HG03521 (cell line): ENCODE measurements around the gene TBC1D22A.

ENCODE experiments used
- ATAC-seq: cut with Tn5 transposase; IDR thresholded peaks from one replicate; pipeline ENCODE4 v1.9.1; 2021; ENCODE audit warnings: mild to moderate bottlenecking, moderate library complexity; ENCODE audit not compliant: unreplicated experiment

Gene TBC1D22A

GRCh38 chr22:46946383-46946962, 184.0 kb downstream of the TBC1D22A start:
- no peak for ATAC-seq

GRCh38 chr22:46947516-46948257, 185.2 kb downstream of the TBC1D22A start:
- no peak for ATAC-seq

DNA sequence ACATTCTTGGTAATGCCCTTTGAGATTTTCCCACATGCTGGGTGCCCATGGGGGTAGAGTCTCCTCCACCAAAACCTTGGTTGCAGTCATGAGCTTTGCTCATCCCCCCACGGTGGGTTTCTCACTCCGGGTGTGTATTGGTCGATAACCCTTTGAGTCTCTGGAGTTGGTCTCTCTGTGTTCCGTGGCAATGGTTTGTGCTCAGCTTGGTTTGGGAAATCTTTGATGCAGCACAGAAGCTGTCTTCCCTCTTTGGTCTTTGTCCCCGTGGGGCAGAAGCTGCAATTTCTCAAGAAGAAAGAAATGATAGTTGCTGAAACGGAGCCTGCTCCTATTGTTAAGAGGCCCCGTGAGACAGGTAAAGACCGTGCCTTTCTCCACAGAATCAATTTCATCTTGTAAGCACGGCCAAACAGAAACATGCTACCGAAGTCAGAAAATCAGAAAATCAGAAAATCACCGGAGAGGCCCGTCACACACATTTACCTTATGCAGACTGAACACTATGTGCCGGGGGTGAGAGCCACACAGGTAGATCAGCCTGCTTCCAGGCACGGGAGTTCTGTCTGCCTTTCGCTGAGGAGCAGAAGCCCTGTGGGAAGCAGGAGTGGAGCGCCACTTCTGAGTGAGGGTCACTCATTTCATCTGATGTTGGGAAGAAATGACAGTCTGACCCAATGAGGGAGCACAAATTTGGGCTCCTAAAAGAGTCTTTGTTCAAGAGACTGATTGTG, 186.1 kb downstream of the TBC1D22A start:
- ATAC-seq: no peak

DNA sequence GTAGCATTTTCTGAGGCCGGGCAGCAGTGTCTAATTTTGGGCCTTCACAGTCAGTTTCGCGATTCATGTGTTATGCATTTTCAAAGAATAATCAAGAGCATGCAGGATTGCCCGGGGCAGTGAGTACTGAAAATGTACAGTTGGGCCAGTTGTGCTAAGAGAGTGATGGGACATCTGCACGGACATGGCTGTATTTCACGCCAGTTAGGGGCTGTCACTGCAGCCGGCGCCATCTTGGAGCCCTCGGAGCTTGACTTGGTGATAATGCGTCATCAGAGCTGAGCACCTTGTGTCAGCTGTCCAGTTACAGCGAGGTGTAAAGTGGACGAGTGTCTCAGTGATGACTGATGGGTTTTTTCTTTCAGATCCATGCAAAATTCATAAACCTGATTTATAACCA, 188.9 kb downstream of the TBC1D22A start:
- no peak for ATAC-seq

DNA sequence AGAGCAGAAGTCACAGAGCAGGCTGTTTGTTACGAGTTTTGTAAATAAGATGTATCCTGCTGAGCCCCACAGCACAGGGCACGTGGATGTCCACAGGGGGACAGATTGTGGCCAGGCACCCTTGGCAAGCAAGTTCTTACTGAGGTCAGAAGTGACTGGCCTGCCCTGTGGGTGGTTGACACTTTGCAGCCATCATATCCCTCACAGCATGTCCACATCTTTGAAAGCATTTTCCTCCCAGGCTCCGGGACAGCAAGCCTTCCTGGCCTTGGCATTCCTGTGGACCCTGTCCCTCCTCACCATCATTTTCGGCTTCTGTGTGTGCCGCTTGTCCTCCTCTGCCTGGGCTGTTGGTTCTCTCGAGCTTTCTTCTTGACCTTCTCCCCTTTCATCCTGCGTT, 189.5 kb downstream of the TBC1D22A start:
- no peak for ATAC-seq

DNA sequence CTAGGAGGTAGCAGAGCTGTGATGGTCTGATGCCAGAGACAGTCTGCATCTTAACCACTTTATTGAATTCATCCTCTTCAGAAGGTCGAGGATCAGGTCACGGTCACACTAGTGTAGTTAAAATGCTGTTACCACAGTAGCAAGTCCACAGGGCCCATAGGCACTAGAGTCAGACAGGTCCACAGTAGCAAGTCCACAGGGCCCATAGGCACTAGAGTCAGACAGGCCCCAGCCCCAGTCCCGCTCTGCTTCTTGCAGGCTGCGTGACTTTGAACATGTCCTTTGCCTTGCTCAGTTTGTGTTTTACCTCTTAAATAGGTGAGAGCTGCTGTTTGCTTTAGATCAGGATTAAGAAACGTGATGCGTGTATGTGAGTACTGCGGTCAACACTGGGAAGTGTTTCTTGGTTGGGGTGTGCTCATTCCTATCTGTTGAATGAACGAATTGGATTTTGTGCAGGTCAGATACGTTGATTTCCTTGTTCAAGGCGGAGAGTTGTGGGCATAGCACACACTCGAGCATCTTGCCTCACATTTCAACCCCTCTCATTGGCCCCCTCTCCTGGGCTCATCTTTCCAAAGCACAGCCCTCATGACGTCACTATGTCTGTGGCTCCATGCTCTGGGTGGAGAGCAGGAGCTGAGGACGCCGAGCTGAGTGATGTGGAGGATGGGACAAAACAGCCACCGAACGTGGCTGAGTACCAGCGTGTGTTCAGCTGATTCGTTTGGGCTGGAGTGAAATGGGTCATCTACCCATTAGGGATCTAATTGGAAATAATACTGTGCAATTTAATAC, 191.7 kb downstream of the TBC1D22A start:
- no peak for ATAC-seq

GRCh38 chr22:46954781-46955180, 192.3 kb downstream of the TBC1D22A start:
- ATAC-seq: no peak

- no peak for ATAC-seq
These were observed 194.2 kb downstream of the TBC1D22A start for GRCh38 chr22:46956498-46957215.

DNA sequence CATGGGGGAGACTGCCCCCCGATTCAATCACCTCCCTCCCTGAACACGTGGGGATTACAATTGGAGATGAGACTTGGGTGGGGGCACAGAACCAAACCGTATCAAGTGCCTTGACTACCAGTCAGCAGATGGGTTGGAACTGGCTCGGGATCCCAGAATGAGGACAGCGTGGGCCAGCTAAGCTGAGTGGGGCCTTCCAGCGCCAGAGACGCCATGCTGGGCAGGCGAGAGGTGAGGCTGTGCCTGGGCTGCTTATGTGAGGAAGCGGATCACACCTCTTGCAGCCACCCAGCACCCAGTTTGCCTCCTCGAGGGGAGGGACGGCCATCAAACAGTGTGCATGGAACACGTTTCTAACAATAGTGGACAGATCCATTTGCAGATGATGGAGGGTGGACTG, 195.1 kb downstream of the TBC1D22A start:
- no peak for ATAC-seq

- ATAC-seq: no peak
These were observed 195.7 kb downstream of the TBC1D22A start for GRCh38 chr22:46958191-46958590.

- ATAC-seq: no peak
These were observed 196.2 kb downstream of the TBC1D22A start for GRCh38 chr22:46958658-46959057.

DNA sequence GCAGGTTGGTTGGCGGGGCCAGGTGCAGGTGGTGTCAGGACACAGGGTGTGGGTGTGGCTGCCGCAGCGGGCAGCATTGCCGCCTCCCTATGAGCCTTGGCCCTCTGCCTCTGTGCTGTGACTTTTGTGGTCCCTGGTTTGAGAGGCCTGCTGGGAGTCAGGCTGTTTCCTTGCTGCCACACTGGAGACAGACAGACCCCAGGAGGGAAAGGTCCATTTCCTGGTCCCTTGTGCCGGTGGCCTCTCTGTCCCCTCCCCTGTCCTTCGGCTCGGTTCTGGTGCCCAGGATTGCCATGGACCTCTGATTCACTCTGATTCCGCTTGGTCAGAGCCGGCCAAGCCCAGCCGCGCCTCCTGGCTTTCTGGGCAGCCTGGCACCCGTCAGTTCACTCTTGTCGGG, 196.9 kb downstream of the TBC1D22A start:
- ATAC-seq: no peak

GRCh38 chr22:46961591-46962295, 199.3 kb downstream of the TBC1D22A start:
- no peak for ATAC-seq

GRCh38 chr22:46962406-46962805, 200.0 kb downstream of the TBC1D22A start:
- ATAC-seq: no peak

DNA sequence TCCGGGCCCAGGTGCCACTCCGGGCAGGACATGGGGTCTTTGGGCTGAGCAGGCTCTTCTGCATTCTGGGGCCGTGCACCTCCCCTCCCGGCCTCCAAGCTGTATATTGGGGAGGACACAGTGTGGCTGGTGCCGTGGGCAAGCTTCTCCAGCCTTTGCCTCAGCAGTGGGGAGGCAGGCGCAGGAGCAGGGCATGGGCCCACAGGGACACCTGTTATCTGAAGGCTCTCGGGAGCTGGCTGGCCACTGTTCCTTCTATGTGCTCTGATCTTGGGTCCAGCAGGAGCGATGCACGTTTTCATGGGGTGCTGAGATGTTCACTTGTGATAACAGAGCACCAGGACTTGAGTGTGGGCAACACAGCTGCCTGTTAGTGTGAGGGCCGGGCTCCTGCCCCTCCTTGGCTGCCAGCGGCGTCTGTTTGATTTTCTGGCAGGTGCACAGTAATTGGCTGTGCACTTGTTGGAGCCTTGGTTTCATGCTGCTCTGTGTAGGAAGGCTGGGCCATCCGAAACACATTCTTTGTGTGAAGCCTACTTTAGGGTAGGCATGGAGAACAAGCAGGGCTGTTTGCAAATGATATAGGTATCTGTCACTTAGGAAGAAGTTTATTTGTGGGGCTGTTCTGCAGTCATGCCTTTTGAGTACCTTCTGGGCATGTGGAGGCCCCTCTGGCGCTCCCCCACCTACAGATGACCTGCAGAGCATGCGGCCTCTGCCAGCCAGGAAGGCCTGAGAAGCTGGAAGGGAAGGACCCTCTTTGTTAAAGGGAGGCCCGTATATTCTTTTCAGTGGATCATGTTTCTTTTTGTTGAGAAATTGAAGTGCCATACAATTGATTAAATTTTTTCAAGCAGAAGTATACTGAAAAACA, 201.5 kb downstream of the TBC1D22A start:
- ATAC-seq: no peak

DNA sequence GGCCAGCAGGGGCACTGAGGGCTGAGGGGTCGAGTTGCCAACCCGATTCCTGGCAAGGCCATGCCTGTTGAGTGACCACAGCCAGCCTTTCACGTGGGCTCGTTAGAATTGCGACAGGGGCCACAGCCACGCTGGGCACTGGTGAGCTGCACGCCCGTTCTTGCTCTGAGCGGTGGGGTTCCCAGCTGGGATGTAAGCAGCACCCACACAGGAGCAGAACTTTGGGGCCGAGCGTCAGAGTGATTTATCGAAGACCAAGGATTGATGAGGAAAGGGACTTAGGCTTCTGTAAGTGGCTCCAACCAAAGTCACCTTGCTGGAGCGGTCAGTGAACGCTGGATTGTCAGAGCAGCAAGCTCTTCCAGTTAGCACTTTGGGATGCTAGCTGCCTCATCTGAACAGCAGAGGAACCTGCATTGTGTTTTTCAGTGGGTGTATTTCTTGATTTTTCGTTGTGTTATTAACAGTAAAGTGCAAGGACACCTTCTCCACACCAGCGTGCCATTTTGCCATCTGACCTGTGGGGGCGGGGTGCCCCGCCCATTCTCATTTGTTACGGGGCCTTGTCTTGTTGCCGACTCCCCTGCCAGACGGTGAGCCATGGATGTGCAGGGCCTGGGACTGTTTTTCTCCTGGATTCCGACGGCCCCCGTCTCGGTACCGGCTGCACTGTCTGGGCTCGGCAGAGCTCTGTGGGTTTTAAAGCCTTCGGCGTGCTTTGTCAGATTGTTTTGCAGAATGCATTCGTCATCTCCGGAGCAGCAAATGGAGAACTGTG, 202.5 kb downstream of the TBC1D22A start:
- no peak for ATAC-seq

- no peak for ATAC-seq
These were observed 203.4 kb downstream of the TBC1D22A start for GRCh38 chr22:46965555-46966494.
